SH-SY5Y (cell line): Measurements from ENCODE around the gene AP2B1.

ENCODE experiments used
- GATA2 ChIP-seq: IDR thresholded peaks from 2 replicates; pipeline ENCODE4 v1.6.1; 2011; ENCODE audit warnings: mild to moderate bottlenecking, low read depth, low read length
- GATA3 ChIP-seq: IDR thresholded peaks from 2 replicates; pipeline ENCODE4 v1.6.1; 2011; ENCODE audit warnings: low read depth, mild to moderate bottlenecking, low read length, moderate library complexity

GRCh38 chr17:35664685-35665084 is 77.6 kb downstream of the AP2B1 start:
- TF ChIP-seq GATA3 (no peak), GATA2 (no peak)
